Chondrocyte (in vitro differentiated cells): Measurements from ENCODE around the gene SLC8A2. TPM values are rescaled to one million over a fixed set of nuclear protein-coding genes. Genes with fewer than 3 reads are reported as not detected.
A peak's percentile ranks its signal among the peaks of the same experiment; 100 is the strongest.

Source experiments
- DNase-seq: peaks from one replicate; pipeline ENCODE4 v3.0.0; 2021; ENCODE audit warnings: mixed read lengths, low spot score
- H3K27ac Mint-ChIP-seq: one replicate; pipeline ENCODE4 v1.8.0; 2021; ENCODE audit warnings: mild to moderate bottlenecking, moderate library complexity, mixed read lengths; ENCODE audit not compliant: unreplicated experiment
- H3K27me3 Mint-ChIP-seq: 2 replicates; pipeline ENCODE4 v1.8.0; 2021; ENCODE audit warnings: low read depth, mixed read lengths
- H3K36me3 Mint-ChIP-seq: 2 replicates; pipeline ENCODE4 v1.8.0; 2021; ENCODE audit warnings: low read depth, mixed read lengths
- H3K4me1 Mint-ChIP-seq: 2 replicates; pipeline ENCODE4 v1.8.0; 2021; ENCODE audit warnings: low read depth, mild to moderate bottlenecking, mixed read lengths
- H3K4me3 Mint-ChIP-seq: one replicate; pipeline ENCODE4 v1.8.0; 2021; ENCODE audit warnings: mild to moderate bottlenecking, moderate library complexity, mixed read lengths; ENCODE audit not compliant: unreplicated experiment
- H3K9me3 Mint-ChIP-seq: 2 replicates; pipeline ENCODE4 v1.8.0; 2021; ENCODE audit warnings: low read depth, mixed read lengths
- total RNA-seq: library from RNA; stranded (reverse); gene quantifications from 3 replicates; pipeline ENCODE4 v1.2.1, GENCODE V29; 2021
- TF ChIP-seq, protein P1 (sequence below): fragments of 200-600 bp; sonication (generic); IDR thresholded peaks from 2 replicates; pipeline ENCODE4 v1.5.0; 2021; ENCODE audit warnings: antibody characterized with exemption, mild to moderate bottlenecking, moderate library complexity

The SLC8A2 gene
- total RNA-seq, 1 donor from 2014 or later = 0.42 TPM

DNA sequence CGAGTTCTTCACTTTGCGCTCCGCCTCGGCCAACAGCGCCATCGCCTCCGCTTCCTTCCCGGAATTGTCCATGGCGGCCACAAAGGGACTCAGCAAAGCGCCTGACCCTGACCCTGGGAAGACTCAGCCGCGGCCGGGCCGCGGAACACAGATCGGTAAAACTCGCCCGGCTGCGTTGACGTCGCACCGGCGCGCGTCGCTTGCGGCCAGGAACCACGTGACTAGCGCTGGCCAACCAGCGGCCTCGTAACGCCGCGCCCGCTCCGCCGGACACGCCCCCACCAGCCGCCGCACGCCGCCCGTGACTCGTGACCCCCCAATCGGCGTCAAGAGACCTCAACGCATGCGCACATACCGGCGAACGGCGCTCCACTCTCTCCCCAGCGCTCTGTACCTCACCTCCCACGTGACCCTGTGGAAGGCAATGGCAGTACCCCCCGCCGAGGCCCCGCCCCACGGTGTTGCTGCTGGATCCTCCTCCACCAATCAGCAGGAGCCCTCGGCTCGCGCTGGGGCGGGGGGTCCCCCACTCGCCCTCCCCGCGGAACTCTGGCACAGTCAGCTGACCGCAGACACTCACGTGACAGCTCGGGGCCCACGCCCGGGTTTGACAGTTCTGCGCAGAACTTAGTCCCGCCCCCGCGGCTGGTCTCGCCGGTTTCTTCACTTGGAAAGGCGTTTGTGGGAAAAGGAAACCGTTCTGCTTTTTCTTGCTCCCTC is 43.3 kb upstream of the SLC8A2 start, which contains the start of gene NAPA:
TSS of gene NAPA (minus strand) at position 195 of the 720 bp plus-strand sequence. CDS start at position 72, 123 bp downstream.
- peak; percentile 100 for DNase-seq
- Mint-ChIP-seq H3K27ac (peak within 1 kb of the TSS; percentile 99), H3K4me1 (peaks cover 55% of the 10 kb centered on the region), H3K27me3 (peaks cover 3% of the 10 kb centered on the region), H3K36me3 (peaks cover 1% of the 10 kb centered on the region), H3K9me3 (no peaks in the 10 kb centered on the region), H3K4me3 (peak within 1 kb of the TSS; percentile 98)
- TF ChIP-seq, protein P1, sequence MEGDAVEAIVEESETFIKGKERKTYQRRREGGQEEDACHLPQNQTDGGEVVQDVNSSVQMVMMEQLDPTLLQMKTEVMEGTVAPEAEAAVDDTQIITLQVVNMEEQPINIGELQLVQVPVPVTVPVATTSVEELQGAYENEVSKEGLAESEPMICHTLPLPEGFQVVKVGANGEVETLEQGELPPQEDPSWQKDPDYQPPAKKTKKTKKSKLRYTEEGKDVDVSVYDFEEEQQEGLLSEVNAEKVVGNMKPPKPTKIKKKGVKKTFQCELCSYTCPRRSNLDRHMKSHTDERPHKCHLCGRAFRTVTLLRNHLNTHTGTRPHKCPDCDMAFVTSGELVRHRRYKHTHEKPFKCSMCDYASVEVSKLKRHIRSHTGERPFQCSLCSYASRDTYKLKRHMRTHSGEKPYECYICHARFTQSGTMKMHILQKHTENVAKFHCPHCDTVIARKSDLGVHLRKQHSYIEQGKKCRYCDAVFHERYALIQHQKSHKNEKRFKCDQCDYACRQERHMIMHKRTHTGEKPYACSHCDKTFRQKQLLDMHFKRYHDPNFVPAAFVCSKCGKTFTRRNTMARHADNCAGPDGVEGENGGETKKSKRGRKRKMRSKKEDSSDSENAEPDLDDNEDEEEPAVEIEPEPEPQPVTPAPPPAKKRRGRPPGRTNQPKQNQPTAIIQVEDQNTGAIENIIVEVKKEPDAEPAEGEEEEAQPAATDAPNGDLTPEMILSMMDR = no peak

- Mint-ChIP-seq H3K4me3 (peak overlapping the region; percentile 98), H3K36me3 (peaks cover 1% of the 10 kb centered on the region), H3K27ac (peak overlapping the region; percentile 99), H3K4me1 (peaks cover 62% of the 10 kb centered on the region), H3K27me3 (peaks cover 3% of the 10 kb centered on the region), H3K9me3 (no peaks in the 10 kb centered on the region)
- DNase-seq = peak; percentile 94
- TF ChIP-seq, protein P1 = no peak
Measured at GRCh38 chr19:47514151-47514868, 42.6 kb upstream of the SLC8A2 start.

GRCh38 chr19:47512948-47513319 is 41.2 kb upstream of the SLC8A2 start:
- no peak for DNase-seq
- Mint-ChIP-seq H3K27ac (peak overlapping the region; percentile 99), H3K36me3 (peaks cover 1% of the 10 kb centered on the region), H3K4me3 (peak overlapping the region; percentile 98), H3K9me3 (no peaks in the 10 kb centered on the region), H3K4me1 (peaks cover 65% of the 10 kb centered on the region), H3K27me3 (no peaks in the 10 kb centered on the region)
- TF ChIP-seq, protein P1 = no peak

GRCh38 chr19:47512183-47512947 is 40.7 kb upstream of the SLC8A2 start:
- H3K4me1 Mint-ChIP-seq = peaks cover 65% of the 10 kb centered on the region
- no peak for DNase-seq

More at GRCh38 chr19:47512183-47512947, 40.7 kb upstream of the SLC8A2 start:
- Mint-ChIP-seq H3K9me3 (no peaks in the 10 kb centered on the region), H3K36me3 (peaks cover 1% of the 10 kb centered on the region), H3K27ac (peak overlapping the region; percentile 99), H3K4me3 (peak overlapping the region; percentile 98), H3K27me3 (no peaks in the 10 kb centered on the region)
- TF ChIP-seq, protein P1 = no peak
